Tibial nerve (tissue), 4 donors: ENCODE results near the gene ID3. TPM values are rescaled to one million over a fixed set of nuclear protein-coding genes. Genes with fewer than 3 reads are reported as not detected.

Source experiments
- DNase-seq, 2 donors: peaks; one replicate each; pipeline ENCODE4 v3.0.0-alpha.2; 2019; ENCODE audit warnings: low spot score in 2 of 2
- H3K27ac ChIP-seq, 4 donors: fragments of 200-600 bp; sonication (generic) in 3 of 4; one replicate each; pipeline ENCODE4 v1.5.1; 2017 to 2019; ENCODE audit warnings: mild to moderate bottlenecking in 1 of 4
- H3K27me3 ChIP-seq, 2 donors: fragments of 200-600 bp; sonication (generic) in 1 of 2; one replicate each; pipeline versions ENCODE4 v1.5.1 to v1.6.0; 2017 to 2019
- H3K36me3 ChIP-seq, 3 donors: fragments of 200-600 bp; sonication (generic); one replicate each; pipeline ENCODE4 v1.5.1; 2018 to 2019
- H3K4me1 ChIP-seq, 4 donors: fragments of 200-600 bp; sonication (generic) in 3 of 4; one replicate each; pipeline ENCODE4 v1.5.1; 2017 to 2019
- H3K4me3 ChIP-seq, 4 donors: fragments of 200-600 bp; sonication (generic) in 3 of 4; one replicate each; pipeline ENCODE4 v1.5.1; 2017 to 2019; ENCODE audit warnings: mild to moderate bottlenecking in 1 of 4, moderate library complexity in 1 of 4
- H3K9me3 ChIP-seq, 4 donors: fragments of 200-600 bp; sonication (generic) in 3 of 4; one replicate each; pipeline ENCODE4 v1.5.1; 2017 to 2019
- EP300 ChIP-seq, 2 donors: sonication (generic); formaldehyde crosslinking; IDR thresholded peaks; one replicate each; pipeline ENCODE4 v1.6.1; 2017; ENCODE audit warnings: antibody characterized with exemption in 2 of 2, mild to moderate bottlenecking in 1 of 2
- POLR2A ChIP-seq, 2 donors: fragments of 450-650 bp; IDR thresholded peaks; one replicate each; pipeline ENCODE4 v1.6.1; 2017; ENCODE audit warnings: antibody characterized with exemption in 2 of 2, mild to moderate bottlenecking in 2 of 2, moderate library complexity in 2 of 2
- WGBS, 2 donors: methylation state at CpG; one replicate each; pipeline ENCODE4 v1.1.5; 2018; 5-methylcytosine and 5-hydroxymethylcytosine counted together
- total RNA-seq, 4 donors: library from RNA; depleted of rRNA; stranded (reverse); fragments of >200 nt; gene quantifications; one replicate each; pipeline ENCODE4 v1.1.0, GENCODE V29; 2016
- TF ChIP-seq, protein P1 (sequence below), 5 experiments: fragments of 200-600 bp in 3 of 5; fragments of 450-650 bp in 2 of 5; sonication (generic) in 3 of 5; IDR thresholded peaks; one replicate each; pipeline ENCODE4 v1.5.1; 2016 to 2019; ENCODE audit warnings: antibody characterized with exemption in 5 of 5, mild to moderate bottlenecking in 3 of 5, moderate library complexity in 2 of 5

ID3 gene
- total RNA-seq, 4 donors from 2014 or later = 263 to 369 (median 312) TPM

DNA sequence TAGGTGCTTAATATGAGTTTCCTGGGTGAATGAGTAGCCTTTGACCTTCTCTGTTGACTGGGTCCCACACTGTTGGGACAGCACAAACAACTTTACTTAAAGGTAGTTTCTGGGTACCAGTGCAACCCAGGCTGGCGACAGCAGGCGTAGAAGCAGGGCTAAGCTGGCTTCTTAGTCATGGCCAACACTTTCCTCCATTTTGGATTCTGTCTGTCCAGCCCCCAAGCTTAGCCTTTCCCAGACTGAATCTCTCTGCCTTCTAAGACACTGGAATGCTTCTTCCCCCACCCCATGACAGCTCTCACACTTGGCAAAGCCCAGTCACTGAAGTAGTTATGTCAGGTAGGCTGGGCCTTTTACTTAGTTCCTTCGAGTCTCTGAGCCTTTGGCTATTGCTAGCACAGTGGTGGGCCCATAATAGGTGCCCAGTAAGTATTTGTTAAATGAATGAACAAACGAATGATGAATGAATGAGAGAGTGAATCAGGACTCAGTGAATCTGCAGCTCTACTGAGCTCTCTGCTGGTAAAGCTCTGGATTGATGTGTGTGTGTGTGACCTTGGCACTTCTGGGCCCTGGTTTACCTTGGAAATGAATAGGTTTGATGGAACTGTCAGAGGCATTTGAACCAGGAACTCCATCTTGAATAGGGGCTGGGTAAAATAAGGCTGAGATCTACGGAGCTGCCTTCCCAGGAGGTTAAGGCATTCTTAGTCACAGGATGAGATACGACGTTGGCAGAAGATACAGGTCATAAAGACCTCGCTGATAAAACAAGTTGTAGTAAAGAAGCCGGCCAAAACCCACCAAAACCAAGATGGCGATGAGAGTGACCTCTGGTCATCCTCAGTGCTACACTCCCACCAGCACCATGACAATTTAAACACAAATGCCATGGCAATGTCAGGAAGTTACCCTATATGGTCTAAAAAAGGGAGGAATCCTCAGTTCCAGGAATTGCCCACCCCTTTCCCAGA is 37.4 kb upstream of the ID3 start:
- DNase-seq = no peak
- Histone ChIP-seq H3K4me1 (peaks cover 0 to 16% (median 2%) of the 10 kb centered on the region in 4 donors), H3K9me3 (no peaks in the 10 kb centered on the region), H3K36me3 (no peaks in the 10 kb centered on the region), H3K27me3 (no peaks in the 10 kb centered on the region), H3K27ac (no peak overlapping the region), H3K4me3 (no peak overlapping the region)
- WGBS, 2 donors = 84 to 87% methylated on average over 10 of the region's 10 CpGs
- no peak for TF ChIP-seq EP300 (IDR thresholded peaks at IDR 0.05)
- no peak for TF ChIP-seq POLR2A (IDR thresholded peaks at IDR 0.05)
- TF ChIP-seq, protein P1, sequence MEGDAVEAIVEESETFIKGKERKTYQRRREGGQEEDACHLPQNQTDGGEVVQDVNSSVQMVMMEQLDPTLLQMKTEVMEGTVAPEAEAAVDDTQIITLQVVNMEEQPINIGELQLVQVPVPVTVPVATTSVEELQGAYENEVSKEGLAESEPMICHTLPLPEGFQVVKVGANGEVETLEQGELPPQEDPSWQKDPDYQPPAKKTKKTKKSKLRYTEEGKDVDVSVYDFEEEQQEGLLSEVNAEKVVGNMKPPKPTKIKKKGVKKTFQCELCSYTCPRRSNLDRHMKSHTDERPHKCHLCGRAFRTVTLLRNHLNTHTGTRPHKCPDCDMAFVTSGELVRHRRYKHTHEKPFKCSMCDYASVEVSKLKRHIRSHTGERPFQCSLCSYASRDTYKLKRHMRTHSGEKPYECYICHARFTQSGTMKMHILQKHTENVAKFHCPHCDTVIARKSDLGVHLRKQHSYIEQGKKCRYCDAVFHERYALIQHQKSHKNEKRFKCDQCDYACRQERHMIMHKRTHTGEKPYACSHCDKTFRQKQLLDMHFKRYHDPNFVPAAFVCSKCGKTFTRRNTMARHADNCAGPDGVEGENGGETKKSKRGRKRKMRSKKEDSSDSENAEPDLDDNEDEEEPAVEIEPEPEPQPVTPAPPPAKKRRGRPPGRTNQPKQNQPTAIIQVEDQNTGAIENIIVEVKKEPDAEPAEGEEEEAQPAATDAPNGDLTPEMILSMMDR (IDR thresholded peaks at IDR 0.05) = no peak

DNA sequence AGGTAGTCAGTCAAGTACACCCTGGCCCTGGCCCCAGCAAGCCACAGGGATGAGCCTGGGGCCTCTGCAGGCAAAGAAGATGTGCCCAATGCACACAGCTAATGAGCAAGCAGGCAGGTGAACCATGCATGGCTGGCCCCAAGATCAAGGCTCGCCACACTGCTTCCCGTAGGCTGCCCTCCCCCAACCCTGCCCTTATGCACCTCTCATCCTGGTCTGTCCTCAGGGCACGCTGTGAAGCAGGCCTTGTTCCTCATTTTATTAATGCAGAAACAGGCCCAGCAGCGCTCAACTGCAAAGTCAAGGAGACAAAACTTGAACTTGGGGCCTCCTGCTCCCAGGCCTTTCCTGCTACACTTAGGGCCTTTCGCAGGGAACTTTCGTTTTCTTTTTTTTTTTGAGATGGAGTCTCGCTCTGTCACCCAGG is 35.6 kb upstream of the ID3 start:
- Histone ChIP-seq H3K4me1 (peaks cover 0 to 12% (median 2%) of the 10 kb centered on the region in 4 donors), H3K27ac (no peak overlapping the region), H3K9me3 (no peaks in the 10 kb centered on the region), H3K27me3 (no peaks in the 10 kb centered on the region), H3K36me3 (no peaks in the 10 kb centered on the region), H3K4me3 (no peak overlapping the region)
- DNase-seq = no peak
- TF ChIP-seq, protein P1 (IDR thresholded peaks at IDR 0.05) = no peak
- TF ChIP-seq EP300 (IDR thresholded peaks at IDR 0.05) (no peak), POLR2A (IDR thresholded peaks at IDR 0.05) (no peak)
- 85 to 92% methylated on average over 6 to 7 of the region's 7 CpGs for WGBS, 2 donors

DNA sequence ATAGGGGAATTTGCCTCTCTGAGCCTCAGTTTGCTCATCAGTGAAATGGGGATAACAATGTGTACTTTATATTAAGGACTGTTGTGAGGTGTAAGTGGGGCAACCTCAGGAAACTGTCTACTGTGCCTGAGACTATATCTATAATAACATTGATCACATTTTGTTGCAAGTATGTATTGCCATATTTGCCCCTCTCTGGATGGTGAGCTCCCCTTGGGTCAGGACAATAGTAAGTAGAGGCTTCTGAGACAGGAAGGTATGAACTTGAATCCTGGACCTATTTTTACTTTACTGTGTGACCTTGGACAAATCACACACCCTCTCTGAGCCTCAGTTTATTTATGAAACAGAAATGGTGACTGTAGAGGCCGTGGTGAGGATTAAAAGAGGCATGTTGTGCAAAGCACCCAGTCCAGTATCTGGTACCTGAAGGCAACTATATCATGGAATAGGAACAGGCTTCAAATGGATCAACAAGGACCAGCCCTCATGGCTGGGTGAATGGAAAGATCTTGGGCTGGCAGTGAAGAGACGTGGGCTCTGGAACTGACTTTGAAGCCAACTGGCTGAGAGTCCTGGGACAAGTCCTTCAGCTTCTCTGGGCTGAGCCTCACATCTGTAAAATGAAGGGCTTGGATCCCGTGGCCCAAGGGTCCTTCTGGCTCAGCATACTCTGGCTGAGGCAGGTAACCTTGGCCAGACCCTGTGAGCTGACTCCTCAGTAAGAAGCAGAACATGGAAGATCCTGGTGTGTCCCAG is 35.0 kb upstream of the ID3 start:
- Histone ChIP-seq H3K9me3 (no peaks in the 10 kb centered on the region), H3K27ac (no peak overlapping the region), H3K36me3 (no peaks in the 10 kb centered on the region), H3K4me1 (peaks cover 0 to 12% (median 2%) of the 10 kb centered on the region in 4 donors), H3K4me3 (no peak overlapping the region), H3K27me3 (no peaks in the 10 kb centered on the region)
- WGBS, 2 donors = 76 to 89% methylated on average over 2 to 3 of the region's 3 CpGs
- TF ChIP-seq, protein P1 (IDR thresholded peaks at IDR 0.05) = no peak
- TF ChIP-seq EP300 (IDR thresholded peaks at IDR 0.05) (no peak), POLR2A (IDR thresholded peaks at IDR 0.05) (no peak)
- DNase-seq = no peak

DNA sequence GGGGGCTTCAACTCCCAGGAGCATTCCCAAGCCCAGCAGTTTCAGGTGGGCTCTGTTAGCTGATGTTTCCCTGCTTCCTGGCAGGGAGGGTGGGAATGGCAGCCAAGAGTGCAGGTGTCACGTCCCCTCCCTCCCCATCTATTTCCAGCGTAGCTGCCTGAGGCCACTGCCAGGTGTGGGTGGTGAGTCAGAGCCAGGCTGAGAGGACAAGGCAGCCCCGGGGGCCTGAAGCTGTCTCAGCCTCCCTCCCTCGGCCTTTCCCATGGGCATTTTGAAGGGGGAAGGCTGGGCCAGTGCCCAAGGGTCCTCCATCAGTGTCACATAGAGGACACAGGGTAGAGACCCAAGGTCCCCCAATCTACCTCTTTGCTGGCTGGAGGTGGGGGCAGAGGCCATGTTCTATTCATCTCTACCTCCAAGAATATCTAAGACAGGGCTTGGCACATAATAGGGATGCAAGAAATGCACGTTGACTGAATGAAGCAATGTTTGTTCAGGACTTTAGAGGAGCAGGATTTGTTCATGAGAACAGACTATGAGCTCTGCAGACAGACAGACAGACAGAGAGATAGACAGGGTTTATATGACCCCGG is 34.4 kb upstream of the ID3 start:
- peaks cover 0 to 12% (median 2%) of the 10 kb centered on the region in 4 donors for H3K4me1 ChIP-seq
- no peaks in the 10 kb centered on the region for H3K9me3 ChIP-seq
- DNase-seq = no peak
- no peaks in the 10 kb centered on the region for H3K36me3 ChIP-seq
- no peak overlapping the region for H3K4me3 ChIP-seq
- no peaks in the 10 kb centered on the region for H3K27me3 ChIP-seq
- no peak for TF ChIP-seq POLR2A (IDR thresholded peaks at IDR 0.05)
- TF ChIP-seq, protein P1 (IDR thresholded peaks at IDR 0.05) = no peak
- no peak for TF ChIP-seq EP300 (IDR thresholded peaks at IDR 0.05)
- H3K27ac ChIP-seq = no peak overlapping the region
- 62 to 63% methylated on average over 6 of the region's 6 CpGs for WGBS, 2 donors
